K562 (cell line): ENCODE results near the gene NRXN3. TPM values are rescaled to one million over a fixed set of nuclear protein-coding genes. Genes with fewer than 3 reads are reported as not detected.

Experiments used
- ATAC-seq: fragments of 200-7000 bp; cut with Tn5 transposase; 3 replicates; pipeline ENCODE4 v1.9.1; 2020; ENCODE audit warnings: moderate library complexity
- BruUV-seq: library from RNA; stranded (reverse); fragments of 400-500 nt; replicated peaks from 2 replicates; lab custom pipeline; 2021; lab: Mats Ljungman, UMichigan
- CTCF ChIA-PET: fragments of 300-600 bp; formaldehyde crosslinking; extraction: SDS; loops from one replicate; lab custom pipeline; 2021; ENCODE audit warnings: low intra/inter-chr PET ratio; lab: Yijun Ruan, JAX
- POLR2A ChIA-PET: fragments of 300-600, 350-650 bp; sonication (Branson Sonifier 250); formaldehyde crosslinking; extraction: SDS; loops from one replicate; lab custom pipeline; 2021; ENCODE audit warnings: antibody characterized with exemption, inconsistent platforms; lab: Yijun Ruan, JAX
- DNase-seq, 4 experiments: peaks; one replicate each; pipeline versions ENCODE4 v3.0.0 to v3.0.0-alpha.2; 2011 to 2018; ENCODE audit warnings: low spot score in 3 of 4, mixed read lengths in 3 of 4; ENCODE audit errors: extremely low read depth in 1 of 4
- FAIRE-seq: peaks from 2 replicates; lab custom pipeline; 2011; peaks lifted over from hg19 to GRCh38; lab: Jason Lieb, UNC
- H2AFZ ChIP-seq: 2 replicates; pipeline ENCODE4 v1.6.0; 2011; ENCODE audit warnings: low read depth, low read length, control low read depth, inconsistent platforms
- H3K27ac ChIP-seq: fragments of 200-600 bp; 3 replicates; pipeline ENCODE4 v1.8.0; 2011; ENCODE audit warnings: low read depth, mild to moderate bottlenecking, control low read depth, inconsistent platforms, low read length, moderate library complexity, mixed read lengths; ENCODE audit errors: extremely low read depth
- H3K27me3 ChIP-seq, 2 experiments: fragments of 300-600 bp in 1 of 2; 2 replicates in 1 of 2; 3 replicates in 1 of 2; pipeline versions ENCODE4 v1.6.0 to v1.8.0; 2011; ENCODE audit warnings: inconsistent platforms in 2 of 2, low read length in 2 of 2, mild to moderate bottlenecking in 1 of 2, mixed read lengths in 1 of 2, moderate library complexity in 1 of 2; ENCODE audit not compliant: control insufficient read depth in 2 of 2, insufficient read depth in 2 of 2
- H3K36me3 ChIP-seq: fragments of 300-600 bp; 3 replicates; pipeline ENCODE4 v1.8.0; 2011; ENCODE audit warnings: mild to moderate bottlenecking, low read length, inconsistent platforms; ENCODE audit not compliant: control insufficient read depth, insufficient read depth
- H3K4me1 ChIP-seq, 2 experiments: fragments of 200-600 bp in 1 of 2; replicated peaks in 1 of 2; 2 replicates in 1 of 2; 3 replicates in 1 of 2; pipeline versions ENCODE4 v1.5.1 to v1.8.0; 2011; ENCODE audit warnings: inconsistent platforms in 2 of 2, low read length in 2 of 2, mild to moderate bottlenecking in 1 of 2, mixed read lengths in 1 of 2, moderate library complexity in 1 of 2; ENCODE audit not compliant: control insufficient read depth in 2 of 2, insufficient read depth in 2 of 2
- H3K4me2 ChIP-seq: 2 replicates; pipeline ENCODE4 v1.6.1; 2011; ENCODE audit warnings: low read length, control low read depth, inconsistent platforms, mixed read lengths; ENCODE audit not compliant: insufficient read depth
- H3K4me3 ChIP-seq: fragments of 200-600 bp; sonication (generic), shearing (Covaris generic); 2 replicates; pipeline ENCODE4 v1.5.1; 2016; ENCODE audit warnings: control low read depth, inconsistent platforms
- H3K79me2 ChIP-seq: fragments of 200-600 bp; 3 replicates; pipeline ENCODE4 v1.8.0; 2011; ENCODE audit warnings: low read length, inconsistent platforms; ENCODE audit not compliant: control insufficient read depth, insufficient read depth
- H3K9ac ChIP-seq, 2 experiments: 2 replicates each; pipeline versions ENCODE4 v1.6.0 to v1.6.1; 2011; ENCODE audit warnings: low read depth in 2 of 2, low read length in 2 of 2, control low read depth in 1 of 2, inconsistent platforms in 1 of 2, mild to moderate bottlenecking in 1 of 2, mixed read lengths in 1 of 2; ENCODE audit not compliant: insufficient read depth in 1 of 2
- H3K9me1 ChIP-seq: one replicate; pipeline ENCODE4 v1.6.0; 2011; ENCODE audit warnings: inconsistent platforms, mild to moderate bottlenecking, low read length, moderate library complexity; ENCODE audit not compliant: control insufficient read depth, insufficient read depth
- H3K9me3 ChIP-seq: replicated peaks from 2 replicates; pipeline ENCODE4 v1.5.1; 2011; ENCODE audit warnings: low read depth, low read length, inconsistent platforms; ENCODE audit not compliant: control insufficient read depth, insufficient read depth
- H4K20me1 ChIP-seq: replicated peaks from 2 replicates; pipeline ENCODE4 v1.6.1; 2011; ENCODE audit warnings: low read length, inconsistent platforms, mixed read lengths; ENCODE audit not compliant: control insufficient read depth, insufficient read depth
- ARID3A ChIP-seq: IDR thresholded peaks from 2 replicates; pipeline ENCODE4 v1.6.1; 2012; ENCODE audit warnings: low read depth, low read length, improper control_type of control experiment, borderline replicate concordance
- ILF3 ChIP-seq: fragments of 450-650 bp; IDR thresholded peaks from 2 replicates; pipeline ENCODE4 v1.6.1; 2018; ENCODE audit warnings: antibody characterized with exemption, mild to moderate bottlenecking, moderate library complexity, borderline replicate concordance
- KDM4B ChIP-seq, 2 experiments: fragments of 450-650 bp in 1 of 2; sonication (generic) in 1 of 2; IDR thresholded peaks; 2 replicates each; pipeline ENCODE4 v1.6.1; 2016 to 2017; ENCODE audit warnings: borderline replicate concordance in 2 of 2, antibody characterized with exemption in 1 of 2, low read depth in 1 of 2, mild to moderate bottlenecking in 1 of 2
- MCM5 ChIP-seq: fragments of 450-650 bp; IDR thresholded peaks from 2 replicates; pipeline ENCODE4 v1.6.1; 2016; ENCODE audit warnings: low read depth
- PHB ChIP-seq: fragments of 250-450 bp; sonication (Bioruptor Pico); IDR thresholded peaks from 2 replicates; pipeline ENCODE4 v1.5.0; 2021
- TAF7 ChIP-seq: fragments of 450-650 bp; IDR thresholded peaks from 2 replicates; pipeline ENCODE4 v1.6.1; 2016; ENCODE audit warnings: missing genetic modification characterization, missing compliant biosample characterization
- TARDBP ChIP-seq: fragments of 450-650 bp; IDR thresholded peaks from 2 replicates; pipeline ENCODE4 v1.6.1; 2016
- TFE3 ChIP-seq: fragments of 450-650 bp; formaldehyde crosslinking; IDR thresholded peaks from 2 replicates; pipeline ENCODE4 v1.4.0; 2020; ENCODE audit warnings: mild to moderate bottlenecking, mixed read lengths
- ZBTB26 ChIP-seq: fragments of 450-650 bp; formaldehyde crosslinking; IDR thresholded peaks from 2 replicates; pipeline ENCODE4 v1.4.0; 2022; ENCODE audit warnings: missing genetic modification characterization
- ZFX ChIP-seq: sonication (generic); formaldehyde crosslinking; IDR thresholded peaks from 2 replicates; pipeline ENCODE4 v1.8.0; 2022; ENCODE audit warnings: mild to moderate bottlenecking, missing genetic modification reagents, moderate library complexity
- WGBS: fragments of 100-300 bp; shearing (Covaris generic); methylation state at CpG from one replicate; pipeline ENCODE4 v1.1.6; 2016; ENCODE audit warnings: low coverage, mixed read lengths; ENCODE audit not compliant: insufficient coverage; ENCODE audit errors: missing lambda C conversion rate; 5-methylcytosine and 5-hydroxymethylcytosine counted together
- in situ Hi-C: fragments of 300-500 bp; cut with MboI; formaldehyde crosslinking; loops from 4 replicates; pipeline ENCODE4 v1.15.0; 2018; ENCODE audit warnings: inconsistent platforms, mixed read lengths
- intact Hi-C: fragments of 100-400 bp; cut with micrococcal nuclease; formaldehyde crosslinking; loops from 2 replicates; pipeline ENCODE4 v1.14.2; 2022
- polyA plus RNA-seq, 8 experiments: library from polyadenylated mRNA; depleted of rRNA in 4 of 8; stranded (reverse) in 5 of 8; unstranded in 3 of 8; fragments of >200 nt; fragmentation: Nextera tagmentation in 2 of 8; fragmentation: Illumina TruSeq in 1 of 8; extraction: Ambion mirVana in 2 of 8; extraction: Trizol in 1 of 8; gene quantifications; 2 replicates each; pipeline versions ENCODE4 v1.2.1 to v1.2.3, GENCODE V29; 2011 to 2014; ENCODE audit warnings: inconsistent platforms in 1 of 8, missing spikeins in 1 of 8
- total RNA-seq, 7 experiments: library from RNA; depleted of rRNA in 6 of 7; stranded (reverse); fragments of >200 nt in 6 of 7; fragmentation: Illumina TruSeq in 2 of 7; extraction: Trizol in 2 of 7; gene quantifications; 2 replicates each; pipeline versions ENCODE4 v1.2.1 to v1.2.3, GENCODE V29; 2011 to 2021; ENCODE audit warnings: low replicate concordance in 1 of 7
- TF ChIP-seq, protein P1 (sequence below): fragments of 150-350 bp; conservative IDR thresholded peaks from 2 replicates; pipeline ENCODE4 v1.6.1; 2014; ENCODE audit warnings: low read length

NRXN3 gene
- total and polyA plus RNA-seq, 9 of the 15 experiments (the other 6 are each of a cell fraction or from before 2014, with no cell fraction given): 0.09 TPM; not detected in 8

DNA sequence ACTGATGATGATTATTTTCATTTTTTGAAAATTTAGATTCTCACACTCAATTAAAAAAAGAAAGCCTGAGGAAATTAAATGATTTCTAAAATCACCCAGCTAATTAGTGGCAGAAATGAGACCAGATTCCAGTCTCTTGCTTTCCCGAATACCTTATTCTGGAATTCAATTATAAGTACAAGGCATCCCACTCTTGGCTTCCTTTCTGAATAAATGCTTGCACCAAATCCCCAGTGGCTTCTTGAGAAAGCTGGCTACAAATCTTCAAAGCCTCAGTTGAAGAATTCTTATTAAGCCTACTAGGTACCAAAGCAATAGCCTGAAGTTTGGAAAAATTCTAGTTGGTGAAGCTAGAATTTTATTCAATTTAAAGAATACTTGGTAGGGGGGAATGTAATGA, 1564.5 kb downstream of the NRXN3 start:
- no peak overlapping the region for H3K27ac ChIP-seq
- no peaks in the 10 kb centered on the region for H4K20me1 ChIP-seq
- no peak overlapping the region for H2AFZ ChIP-seq
- 0% methylated on average over 1 of the region's 1 CpG for WGBS
- no peaks in the 10 kb centered on the region for H3K4me1 ChIP-seq
- no peaks in the 10 kb centered on the region for H3K9me1 ChIP-seq
- no peak for FAIRE-seq
- no peaks in the 10 kb centered on the region for H3K9me3 ChIP-seq
- ChIA-PET POLR2A (no interaction called here), CTCF (no interaction called here)
- no peak overlapping the region for H3K4me2 ChIP-seq
- H3K4me3 ChIP-seq: no peak overlapping the region
- H3K27me3 ChIP-seq: no peaks in the 10 kb centered on the region
- H3K79me2 ChIP-seq: no peaks in the 10 kb centered on the region
- TF ChIP-seq PHB (CRISPR knock-in tag) (no peak), ILF3 (no peak), KDM4B (IDR thresholded peaks at IDR 0.05; ENCODE audit: borderline replicate concordance in 2 of 2, low read depth in 1 of 2) (no peak), TAF7 (tag) (no peak), MCM5 (no peak), ZBTB26 (no peak), TFE3 (CRISPR knock-in tag) (no peak), ARID3A (no peak), TARDBP (no peak), ZFX (CRISPR knock-in tag) (no peak)
- TF ChIP-seq, protein P1, sequence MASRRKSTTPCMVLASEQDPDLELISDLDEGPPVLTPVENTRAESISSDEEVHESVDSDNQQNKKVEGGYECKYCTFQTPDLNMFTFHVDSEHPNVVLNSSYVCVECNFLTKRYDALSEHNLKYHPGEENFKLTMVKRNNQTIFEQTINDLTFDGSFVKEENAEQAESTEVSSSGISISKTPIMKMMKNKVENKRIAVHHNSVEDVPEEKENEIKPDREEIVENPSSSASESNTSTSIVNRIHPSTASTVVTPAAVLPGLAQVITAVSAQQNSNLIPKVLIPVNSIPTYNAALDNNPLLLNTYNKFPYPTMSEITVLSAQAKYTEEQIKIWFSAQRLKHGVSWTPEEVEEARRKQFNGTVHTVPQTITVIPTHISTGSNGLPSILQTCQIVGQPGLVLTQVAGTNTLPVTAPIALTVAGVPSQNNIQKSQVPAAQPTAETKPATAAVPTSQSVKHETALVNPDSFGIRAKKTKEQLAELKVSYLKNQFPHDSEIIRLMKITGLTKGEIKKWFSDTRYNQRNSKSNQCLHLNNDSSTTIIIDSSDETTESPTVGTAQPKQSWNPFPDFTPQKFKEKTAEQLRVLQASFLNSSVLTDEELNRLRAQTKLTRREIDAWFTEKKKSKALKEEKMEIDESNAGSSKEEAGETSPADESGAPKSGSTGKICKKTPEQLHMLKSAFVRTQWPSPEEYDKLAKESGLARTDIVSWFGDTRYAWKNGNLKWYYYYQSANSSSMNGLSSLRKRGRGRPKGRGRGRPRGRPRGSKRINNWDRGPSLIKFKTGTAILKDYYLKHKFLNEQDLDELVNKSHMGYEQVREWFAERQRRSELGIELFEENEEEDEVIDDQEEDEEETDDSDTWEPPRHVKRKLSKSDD: no peak
- no TSS peak for BruUV-seq
- ATAC-seq: no peak
- no peak for DNase-seq
- H3K36me3 ChIP-seq: no peaks in the 10 kb centered on the region
- intact Hi-C loops (no loop called here), in situ Hi-C loops (no loop called here)
- H3K9ac ChIP-seq: no peak overlapping the region
